Measurements from ENCODE around the gene MOV10L1.

The MOV10L1 gene

DNA sequence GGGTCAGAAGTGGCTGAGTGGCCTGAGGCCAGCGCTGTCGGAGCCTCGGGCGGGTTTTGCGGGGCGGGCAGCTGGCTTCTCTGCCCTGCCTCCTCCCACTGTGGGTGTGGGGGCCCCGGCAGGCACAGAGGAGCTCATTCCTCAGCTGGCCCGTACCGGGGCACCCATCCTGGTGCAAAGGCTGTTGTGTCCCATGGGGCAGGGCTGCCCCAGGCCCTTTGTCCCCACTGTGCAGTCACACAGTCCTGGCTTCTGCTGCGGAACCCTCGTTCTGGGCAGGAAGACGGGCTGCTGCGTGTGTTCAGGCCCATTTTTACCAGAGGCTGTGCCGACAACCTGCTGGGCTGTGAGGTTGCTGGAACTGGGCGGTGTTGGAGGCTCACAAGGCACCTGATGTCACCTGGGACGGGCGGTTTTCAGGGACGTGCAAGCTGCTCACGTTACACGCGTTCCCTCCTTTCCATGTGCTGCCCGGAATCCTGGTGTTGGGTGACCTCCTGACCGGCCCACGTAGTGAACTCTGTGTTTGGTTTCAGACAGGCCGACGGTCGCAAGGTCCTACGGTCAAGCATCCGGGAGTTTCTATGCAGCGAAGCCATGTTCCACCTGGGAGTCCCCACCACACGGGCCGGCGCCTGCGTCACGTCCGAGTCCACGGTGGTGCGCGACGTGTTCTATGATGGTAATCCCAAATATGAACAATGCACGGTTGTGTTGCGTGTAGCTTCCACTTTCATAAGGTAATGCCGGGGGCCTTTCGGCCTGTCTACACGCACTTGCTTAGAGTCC, 116.2 kb downstream of the MOV10L1 start:
- Histone ChIP-seq H2AFZ (ENCODE audit: low read length) (no peak overlapping the region), H3K4me1 (ENCODE audit: insufficient read depth, low read length, severe bottlenecking) (peaks cover 44% of the 10 kb centered on the region), H3F3A (ENCODE audit: insufficient read depth, low read length) (no peaks in the 10 kb centered on the region), H3K36me3 (ENCODE audit: insufficient read depth, low read length) (peaks cover 64% of the 10 kb centered on the region), H3K79me2 (ENCODE audit: insufficient read depth, low read length) (peaks cover 25% of the 10 kb centered on the region), H3K4me2 (ENCODE audit: low read length) (no peak overlapping the region), H3K4me3 (ENCODE audit: low read depth, low read length, poor library complexity, severe bottlenecking) (no peak overlapping the region), H3K27me3 (ENCODE audit: insufficient read depth, low read length) (no peaks in the 10 kb centered on the region), H3K9me2 (ENCODE audit: low read depth, low read length) (no peaks in the 10 kb centered on the region), H3K27ac (ENCODE audit: low read depth, low read length, poor library complexity, severe bottlenecking) (peak overlapping the region; percentile 71), H3K9ac (ENCODE audit: low read length) (no peak overlapping the region), H4K20me1 (ENCODE audit: insufficient read depth, low read length) (no peaks in the 10 kb centered on the region), H3K9me3 (ENCODE audit: low read length) (no peaks in the 10 kb centered on the region)
- TF ChIP-seq, protein P1, sequence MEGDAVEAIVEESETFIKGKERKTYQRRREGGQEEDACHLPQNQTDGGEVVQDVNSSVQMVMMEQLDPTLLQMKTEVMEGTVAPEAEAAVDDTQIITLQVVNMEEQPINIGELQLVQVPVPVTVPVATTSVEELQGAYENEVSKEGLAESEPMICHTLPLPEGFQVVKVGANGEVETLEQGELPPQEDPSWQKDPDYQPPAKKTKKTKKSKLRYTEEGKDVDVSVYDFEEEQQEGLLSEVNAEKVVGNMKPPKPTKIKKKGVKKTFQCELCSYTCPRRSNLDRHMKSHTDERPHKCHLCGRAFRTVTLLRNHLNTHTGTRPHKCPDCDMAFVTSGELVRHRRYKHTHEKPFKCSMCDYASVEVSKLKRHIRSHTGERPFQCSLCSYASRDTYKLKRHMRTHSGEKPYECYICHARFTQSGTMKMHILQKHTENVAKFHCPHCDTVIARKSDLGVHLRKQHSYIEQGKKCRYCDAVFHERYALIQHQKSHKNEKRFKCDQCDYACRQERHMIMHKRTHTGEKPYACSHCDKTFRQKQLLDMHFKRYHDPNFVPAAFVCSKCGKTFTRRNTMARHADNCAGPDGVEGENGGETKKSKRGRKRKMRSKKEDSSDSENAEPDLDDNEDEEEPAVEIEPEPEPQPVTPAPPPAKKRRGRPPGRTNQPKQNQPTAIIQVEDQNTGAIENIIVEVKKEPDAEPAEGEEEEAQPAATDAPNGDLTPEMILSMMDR (IDR thresholded peaks at IDR 0.05; ENCODE audit: low read length), result no peak
- no peak for TF ChIP-seq EZH2 (IDR thresholded peaks at IDR 0.05; ENCODE audit: borderline replicate concordance, low read length)

DNA sequence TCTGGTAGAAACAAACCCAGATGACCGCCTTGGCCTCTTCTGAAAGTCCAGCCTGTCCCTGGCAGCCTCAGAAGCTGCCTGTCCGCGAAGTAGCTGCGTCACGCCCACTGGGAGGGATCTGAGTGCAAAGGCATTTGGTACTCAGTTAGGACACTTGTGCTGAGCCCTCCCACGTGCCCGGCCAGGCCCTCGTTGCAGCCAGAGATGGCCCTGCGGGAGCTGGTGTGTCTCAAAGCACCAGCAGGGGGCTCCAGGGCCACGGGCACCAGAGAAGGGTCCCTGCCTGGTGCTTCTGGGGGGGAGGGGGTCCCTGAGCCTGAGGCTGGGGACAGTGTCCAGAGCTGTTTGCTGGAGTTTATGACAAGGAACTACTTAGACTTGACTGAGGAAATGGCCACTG, 116.8 kb downstream of the MOV10L1 start:
- Histone ChIP-seq H3K9me2 (ENCODE audit: low read depth, low read length) (no peaks in the 10 kb centered on the region), H3K9ac (ENCODE audit: low read length) (no peak overlapping the region), H3K27me3 (ENCODE audit: insufficient read depth, low read length) (no peaks in the 10 kb centered on the region), H4K20me1 (ENCODE audit: insufficient read depth, low read length) (no peaks in the 10 kb centered on the region), H3K4me1 (ENCODE audit: insufficient read depth, low read length, severe bottlenecking) (peaks cover 44% of the 10 kb centered on the region), H3K9me3 (ENCODE audit: low read length) (no peaks in the 10 kb centered on the region), H3K4me2 (ENCODE audit: low read length) (no peak overlapping the region), H3F3A (ENCODE audit: insufficient read depth, low read length) (no peaks in the 10 kb centered on the region), H3K4me3 (ENCODE audit: low read depth, low read length, poor library complexity, severe bottlenecking) (no peak overlapping the region), H3K79me2 (ENCODE audit: insufficient read depth, low read length) (peaks cover 24% of the 10 kb centered on the region), H3K36me3 (ENCODE audit: insufficient read depth, low read length) (peaks cover 70% of the 10 kb centered on the region), H2AFZ (ENCODE audit: low read length) (no peak overlapping the region), H3K27ac (ENCODE audit: low read depth, low read length, poor library complexity, severe bottlenecking) (peak overlapping the region; percentile 71)
- no peak for TF ChIP-seq EZH2 (IDR thresholded peaks at IDR 0.05; ENCODE audit: borderline replicate concordance, low read length)
- TF ChIP-seq, protein P1 (IDR thresholded peaks at IDR 0.05; ENCODE audit: low read length), result peak; percentile 66

DNA sequence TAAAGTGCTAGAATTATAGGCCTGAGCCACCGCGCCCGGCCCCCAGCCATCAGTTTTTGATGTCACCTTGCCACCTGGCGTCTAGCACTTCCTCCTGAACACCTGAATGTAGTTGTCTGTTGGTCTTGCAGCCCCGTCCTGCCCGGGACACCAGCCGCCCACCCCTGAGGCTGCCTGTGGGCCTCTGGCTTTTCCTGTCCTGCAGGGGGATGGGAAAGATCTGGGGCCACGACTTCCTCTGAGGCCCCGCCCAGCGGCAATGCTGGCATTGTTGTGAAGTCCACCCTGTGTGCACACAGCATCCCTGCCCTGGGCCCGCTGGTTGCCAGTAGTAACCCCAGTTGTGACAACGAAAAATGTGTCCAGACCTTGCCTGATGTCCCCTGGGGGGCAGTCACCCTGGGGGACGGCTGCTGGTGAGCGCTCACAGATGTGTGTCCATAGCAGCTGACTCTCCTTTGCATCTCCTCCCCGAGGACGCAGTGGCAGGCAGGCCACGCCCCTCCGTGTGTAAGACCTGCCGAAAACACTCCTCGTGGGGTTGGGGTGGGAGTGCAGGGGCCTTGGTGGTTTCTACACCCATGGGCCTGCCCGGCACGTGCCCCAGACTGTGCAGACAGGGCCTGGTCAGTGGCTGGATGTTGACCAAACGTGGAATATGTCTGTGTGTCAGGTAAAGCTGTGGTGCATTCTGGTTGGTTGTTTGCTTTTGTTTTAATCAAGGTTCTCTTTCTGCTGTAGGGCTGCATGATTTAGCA, 117.8 kb downstream of the MOV10L1 start:
- Histone ChIP-seq H3K4me3 (ENCODE audit: low read depth, low read length, poor library complexity, severe bottlenecking) (no peak overlapping the region), H3K79me2 (ENCODE audit: insufficient read depth, low read length) (peaks cover 21% of the 10 kb centered on the region), H3K9me3 (ENCODE audit: low read length) (no peaks in the 10 kb centered on the region), H2AFZ (ENCODE audit: low read length) (no peak overlapping the region), H3K36me3 (ENCODE audit: insufficient read depth, low read length) (peaks cover 77% of the 10 kb centered on the region), H3K4me2 (ENCODE audit: low read length) (no peak overlapping the region), H4K20me1 (ENCODE audit: insufficient read depth, low read length) (no peaks in the 10 kb centered on the region), H3K9me2 (ENCODE audit: low read depth, low read length) (no peaks in the 10 kb centered on the region), H3K27ac (ENCODE audit: low read depth, low read length, poor library complexity, severe bottlenecking) (peak overlapping the region; percentile 71), H3K9ac (ENCODE audit: low read length) (no peak overlapping the region), H3K27me3 (ENCODE audit: insufficient read depth, low read length) (no peaks in the 10 kb centered on the region), H3K4me1 (ENCODE audit: insufficient read depth, low read length, severe bottlenecking) (peaks cover 34% of the 10 kb centered on the region), H3F3A (ENCODE audit: insufficient read depth, low read length) (no peaks in the 10 kb centered on the region)
- TF ChIP-seq, protein P1 (IDR thresholded peaks at IDR 0.05; ENCODE audit: low read length), result no peak
- TF ChIP-seq EZH2 (IDR thresholded peaks at IDR 0.05; ENCODE audit: borderline replicate concordance, low read length), result no peak
